NCI-H2081 treated with DMSO at 0.1 percent for 48 hours (cell line): ENCODE data around the gene PIMREG.
"Not testable (repeated sequence)": the region's sequence is repeated elsewhere in the genome, so short reads cannot be mapped to it uniquely, and the experiment has no call there.

ENCODE experiments used
- DNase-seq: peaks from one replicate; lab custom pipeline; 2025; lab: John Stamatoyannopoulos, UW

Gene PIMREG

GRCh38 chr17:6478486-6478885 is 34.2 kb downstream of the PIMREG start:
- DNase-seq = no peak

GRCh38 chr17:6479622-6480302 is 35.5 kb downstream of the PIMREG start:
- DNase-seq = no peak

GRCh38 chr17:6480303-6480675 is 36.0 kb downstream of the PIMREG start:
- DNase-seq = no peak

- DNase-seq = no peak
Measured at GRCh38 chr17:6482105-6482455, 37.8 kb downstream of the PIMREG start.

GRCh38 chr17:6482796-6483195 is 38.5 kb downstream of the PIMREG start:
- not testable (repeated sequence) for DNase-seq

GRCh38 chr17:6483507-6483906 is 39.3 kb downstream of the PIMREG start:
- DNase-seq = no peak

GRCh38 chr17:6485646-6486412 is 41.6 kb downstream of the PIMREG start:
- DNase-seq = no peak

GRCh38 chr17:6487251-6488007 is 43.2 kb downstream of the PIMREG start:
- no peak for DNase-seq

GRCh38 chr17:6488008-6488539 is 43.8 kb downstream of the PIMREG start:
- no peak for DNase-seq

- no peak for DNase-seq
Measured at GRCh38 chr17:6489016-6489550, 44.8 kb downstream of the PIMREG start.

- no peak for DNase-seq
Measured at GRCh38 chr17:6491071-6491700, 46.9 kb downstream of the PIMREG start.

GRCh38 chr17:6492892-6493674 is 48.8 kb downstream of the PIMREG start:
- DNase-seq = no peak

GRCh38 chr17:6494239-6494941 is 50.1 kb downstream of the PIMREG start:
- DNase-seq = no peak

- no peak for DNase-seq
Measured at GRCh38 chr17:6495450-6496115, 51.3 kb downstream of the PIMREG start.

GRCh38 chr17:6496116-6496481 is 51.8 kb downstream of the PIMREG start:
- DNase-seq = no peak

- DNase-seq = no peak
Measured at GRCh38 chr17:6496640-6497441, 52.6 kb downstream of the PIMREG start.

- DNase-seq = no peak
Measured at GRCh38 chr17:6497496-6498221, 53.4 kb downstream of the PIMREG start.

- no peak for DNase-seq
Measured at GRCh38 chr17:6498356-6498755, 54.1 kb downstream of the PIMREG start.
